ENCODE measurements around the gene WDR1.

WDR1 gene

GRCh38 chr4:10114147-10114546 lies 2.5 kb downstream of the WDR1 start:
- no peak for DNase-seq (ENCODE audit: low spot score)

GRCh38 chr4:10113362-10114047 lies 3.1 kb downstream of the WDR1 start:
- DNase-seq (ENCODE audit: low spot score): no peak

GRCh38 chr4:10112658-10113284 lies 3.8 kb downstream of the WDR1 start:
- no peak for DNase-seq (ENCODE audit: low spot score)

- no peak for DNase-seq (ENCODE audit: low spot score)
Measured at GRCh38 chr4:10111067-10111801, 5.4 kb downstream of the WDR1 start.

- DNase-seq (ENCODE audit: low spot score): no peak
Measured at GRCh38 chr4:10109995-10110670, 6.5 kb downstream of the WDR1 start.

GRCh38 chr4:10108818-10109783 lies 7.5 kb downstream of the WDR1 start:
- DNase-seq (ENCODE audit: low spot score): peak; percentile 31

- no peak for DNase-seq (ENCODE audit: low spot score)
Measured at GRCh38 chr4:10108391-10108790, 8.2 kb downstream of the WDR1 start.

- no peak for DNase-seq (ENCODE audit: low spot score)
Measured at GRCh38 chr4:10107111-10108091, 9.2 kb downstream of the WDR1 start.

GRCh38 chr4:10106421-10107039 lies 10.1 kb downstream of the WDR1 start:
- DNase-seq (ENCODE audit: low spot score): peak; percentile 97

GRCh38 chr4:10105920-10106319 lies 10.7 kb downstream of the WDR1 start:
- DNase-seq (ENCODE audit: low spot score): no peak

- DNase-seq (ENCODE audit: low spot score): no peak
Measured at GRCh38 chr4:10105421-10105820, 11.2 kb downstream of the WDR1 start.

- DNase-seq (ENCODE audit: low spot score): no peak
Measured at GRCh38 chr4:10104991-10105276, 11.7 kb downstream of the WDR1 start.

- DNase-seq (ENCODE audit: low spot score): no peak
Measured at GRCh38 chr4:10104211-10104990, 12.2 kb downstream of the WDR1 start.

GRCh38 chr4:10102474-10103332 lies 13.9 kb downstream of the WDR1 start:
- no peak for DNase-seq (ENCODE audit: low spot score)

- no peak for DNase-seq (ENCODE audit: low spot score)
Measured at GRCh38 chr4:10101671-10102473, 14.7 kb downstream of the WDR1 start.

GRCh38 chr4:10100734-10101216 lies 15.8 kb downstream of the WDR1 start:
- no peak for DNase-seq (ENCODE audit: low spot score)

All from RKO (cell line).